Adrenal gland (tissue), 12 donors: ENCODE results near the gene FXYD4. TPM values are rescaled to one million over a fixed set of nuclear protein-coding genes. Genes with fewer than 3 reads are reported as not detected.

Source experiments
- DNase-seq, 7 donors: peaks; one replicate each; pipeline ENCODE4 v3.0.0-alpha.2; 2019 to 2020
- H3K27ac ChIP-seq, 5 donors: fragments of 200-600 bp; sonication (generic) in 4 of 5; 1 replicate in 3 of 5; 2 replicates in 2 of 5; pipeline versions ENCODE4 v1.5.1 to v1.8.0; 2016 to 2020; ENCODE audit warnings: mild to moderate bottlenecking in 1 of 5
- H3K27me3 ChIP-seq: fragments of 200-600 bp; 2 replicates; pipeline ENCODE4 v1.8.0; 2021
- H3K36me3 ChIP-seq, 2 donors: fragments of 200-600 bp; replicated peaks in 1 of 2; 1 replicate in 1 of 2; 2 replicates in 1 of 2; pipeline versions ENCODE4 v1.5.1 to v1.8.0; 2018 to 2022
- H3K4me1 ChIP-seq, 2 donors: fragments of 200-600 bp; replicated peaks in 1 of 2; 1 replicate in 1 of 2; 2 replicates in 1 of 2; pipeline versions ENCODE4 v1.5.1 to v1.8.0; 2018 to 2021
- H3K4me3 ChIP-seq, 4 donors: fragments of 200-600 bp; sonication (generic) in 3 of 4; one replicate each; pipeline ENCODE4 v1.5.1; 2016 to 2018
- H3K9me3 ChIP-seq, 3 donors: fragments of 200-600 bp; sonication (generic) in 1 of 3; replicated peaks in 1 of 3; 1 replicate in 2 of 3; 2 replicates in 1 of 3; pipeline versions ENCODE4 v1.5.1 to v1.8.0; 2016 to 2021
- CTCF ChIP-seq, 6 experiments: fragments of 450-650 bp in 4 of 6; fragments of 200-600 bp in 2 of 6; sonication (generic) in 1 of 6; IDR thresholded peaks; 1 replicate in 5 of 6; 2 replicates in 1 of 6; pipeline versions ENCODE4 v1.5.1 to v1.8.0; 2016 to 2021; ENCODE audit warnings: antibody characterized with exemption in 6 of 6, mild to moderate bottlenecking in 2 of 6, moderate library complexity in 1 of 6
- POLR2A ChIP-seq, 2 donors: fragments of 450-650 bp; IDR thresholded peaks; one replicate each; pipeline ENCODE4 v1.6.1; 2017; ENCODE audit warnings: antibody characterized with exemption in 2 of 2, mild to moderate bottlenecking in 2 of 2, moderate library complexity in 1 of 2
- WGBS, 4 donors: extraction: QIAGEN DNeasy Blood & Tissue Kit in 2 of 4; methylation state at CpG; one replicate each; pipeline versions ENCODE4 v1.1.5 to v1.1.7; 2013 to 2017; 5-methylcytosine and 5-hydroxymethylcytosine counted together
- intact Hi-C, 2 donors: fragments of 100-400 bp; cut with DNase I; formaldehyde crosslinking; loops; one replicate each; pipeline versions ENCODE4 v1.14.1 to v1.15.0; 2022 to 2023
- polyA plus RNA-seq, 3 donors: library from polyadenylated mRNA; stranded (reverse); fragments of 200-250 nt in 2 of 3; fragments of 350-450 nt in 1 of 3; fragmentation: Illumina TruSeq in 1 of 3; extraction: RNeasy Lipid Tissue Mini Kit (QIAGEN cat#74804) in 1 of 3; gene quantifications; one replicate each; pipeline ENCODE4 v1.2.3, GENCODE V29; 2013 to 2014
- total RNA-seq, 9 donors: library from RNA; depleted of rRNA in 4 of 9; stranded (reverse); fragments of >200 nt in 4 of 9; fragments of 120-200 nt in 1 of 9; fragmentation: NEBNext Ultra II Directional in 1 of 9; extraction: Animal tissue kit (Norgen Biotek cat#: 25700) in 1 of 9; gene quantifications; one replicate each; pipeline versions ENCODE4 v1.1.0 to v1.2.4, GENCODE V29; 2013 to 2023
- donor health status: healthy with polysubstance abuse.
- donor health status: Bipolar disorder and iron deficiency.
- donor health status: DM: yes; HTN: yes; CAD: no.
- donor health status: DM: no; HTN: no; CAD: no.
- donor health status: DM: no; HTN: no; CAD: no.
- donor health status: DM: yes; HTN: yes; CAD: no.

Gene FXYD4
- total and polyA plus RNA-seq, 12 donors: 0.86 TPM; not detected in 11

- TF ChIP-seq POLR2A (IDR thresholded peaks at IDR 0.05) (no peak), CTCF (IDR thresholded peaks at IDR 0.05) (no peak)
- Histone ChIP-seq H3K36me3 (peaks cover 0 to 47% of the 10 kb centered on the region in 2 donors), H3K27me3 (no peaks in the 10 kb centered on the region), H3K4me1 (peaks cover 26 to 54% of the 10 kb centered on the region in 2 donors), H3K4me3 (peak overlapping the region in 1 of 4 donors; percentile 66), H3K27ac (peak overlapping the region in 1 of 5 donors; percentile 98), H3K9me3 (no peaks in the 10 kb centered on the region)
- intact Hi-C loops: loop anchor here in 1 of 2 donors (5.0 kb wide), 1 partner anchor 42 kb away; the partner anchor contains the start of gene ZNF487
- 80 to 91% (median 85%) methylated on average over 6 of the region's 6 CpGs for WGBS, 4 donors
- DNase-seq: no peak
Measured at GRCh38 chr10:43394868-43395267, 23.4 kb downstream of the FXYD4 start.

- peaks cover 20 to 53% of the 10 kb centered on the region in 2 donors for H3K4me1 ChIP-seq
- 9 to 22% (median 16%) methylated on average over 11 to 18 of the region's 18 CpGs for WGBS, 4 donors
- DNase-seq: peak in 4 of 7 donors; percentile 36 to 39 (median 38)
- H3K27ac ChIP-seq: peak overlapping the region in 4 of 5 donors; percentile 97 to 100 (median 98)
- no peaks in the 10 kb centered on the region for H3K9me3 ChIP-seq
- intact Hi-C loops: loop anchor here in 1 of 2 donors (5.0 kb wide), 1 partner anchor 42 kb away; the partner anchor contains the start of gene ZNF487
- H3K4me3 ChIP-seq: peak overlapping the region in 2 of 4 donors; percentile 66 to 92
- no peaks in the 10 kb centered on the region for H3K27me3 ChIP-seq
- H3K36me3 ChIP-seq: peaks cover 0 to 39% of the 10 kb centered on the region in 2 donors
- TF ChIP-seq POLR2A (IDR thresholded peaks at IDR 0.05) (no peak), CTCF (IDR thresholded peaks at IDR 0.05) (no peak)
Measured at GRCh38 chr10:43395571-43396060, 24.2 kb downstream of the FXYD4 start.

GRCh38 chr10:43396061-43396927 is 24.9 kb downstream of the FXYD4 start:
- peak overlapping the region in 3 of 4 donors; percentile 26 to 92 (median 66) for H3K4me3 ChIP-seq
- peaks cover 0 to 33% of the 10 kb centered on the region in 2 donors for H3K36me3 ChIP-seq
- no peaks in the 10 kb centered on the region for H3K9me3 ChIP-seq
- H3K27me3 ChIP-seq: no peaks in the 10 kb centered on the region
- peak; percentile 78 to 87 (median 83) for DNase-seq
- intact Hi-C loops: loop anchor here in 1 of 2 donors (5.0 kb wide), 1 partner anchor 41 kb away; the partner anchor contains the start of gene ZNF487
- WGBS, 4 donors: 3 to 14% (median 6%) methylated on average over 19 to 71 of the region's 71 CpGs
- H3K27ac ChIP-seq: peak overlapping the region; percentile 94 to 100 (median 98)
- TF ChIP-seq POLR2A (IDR thresholded peaks at IDR 0.05): peak in 1 of 2 donors; percentile 9
- TF ChIP-seq CTCF (IDR thresholded peaks at IDR 0.05): no peak
- peaks cover 20 to 58% of the 10 kb centered on the region in 2 donors for H3K4me1 ChIP-seq
